Mucosa of descending colon (tissue), 3 donors: ENCODE data around the gene TOR1AIP2. TPM values are rescaled to one million over a fixed set of nuclear protein-coding genes. Genes with fewer than 3 reads are reported as not detected.
"Not testable (repeated sequence)": the region's sequence is repeated elsewhere in the genome, so short reads cannot be mapped to it uniquely, and the experiment has no call there.

ENCODE experiments used
- ATAC-seq: fragments of 200-7000 bp; cut with Tn5 transposase; one replicate; pipeline ENCODE4 v1.9.1; 2020; ENCODE audit warnings: mild to moderate bottlenecking, moderate library complexity
- DNase-seq, 3 donors: peaks; one replicate each; pipeline ENCODE4 v3.0.0-alpha.2; 2020
- H3K36me3 ChIP-seq: fragments of 200-600 bp; one replicate; pipeline ENCODE4 v1.8.0; 2021; ENCODE audit warnings: low read depth, mild to moderate bottlenecking
- H3K4me1 ChIP-seq: fragments of 200-600 bp; one replicate; pipeline ENCODE4 v1.8.0; 2021; ENCODE audit warnings: low read depth, mild to moderate bottlenecking
- H3K4me3 ChIP-seq: fragments of 200-600 bp; one replicate; pipeline ENCODE4 v1.8.0; 2021; ENCODE audit warnings: mild to moderate bottlenecking
- H3K9me3 ChIP-seq: fragments of 200-600 bp; one replicate; pipeline ENCODE4 v1.8.0; 2021; ENCODE audit warnings: mild to moderate bottlenecking
- intact Hi-C, 2 donors: fragments of 100-400 bp; cut with DNase I in 1 of 2; cut with micrococcal nuclease in 1 of 2; formaldehyde crosslinking; loops; one replicate each; pipeline versions ENCODE4 v1.11.0 to v1.11.1; 2022; cut with DNase I, micrococcal nuclease
- total RNA-seq, 3 donors: library from RNA; stranded (reverse); fragmentation: NEBNext Ultra II Directional in 2 of 3; extraction: Animal tissue kit (Norgen Biotek cat#: 25700) in 2 of 3; gene quantifications; one replicate each; pipeline versions ENCODE4 v1.2.1 to v1.2.4, GENCODE V29; 2021 to 2023
- TF ChIP-seq, protein P1 (sequence below): fragments of 200-600 bp; IDR thresholded peaks from one replicate; pipeline ENCODE4 v1.8.0; 2022; ENCODE audit warnings: antibody characterized with exemption, mild to moderate bottlenecking
- donor health status: DM: no; HTN: no; CAD: no; lungs with moderate emphysema.
- donor health status: DM: no; HTN: no; CAD: no.
- donor health status: DM: no; HTN: yes; CAD: no.

The TOR1AIP2 gene
- total RNA-seq, 3 donors from 2014 or later = 72.9 to 79.2 (median 73.4) TPM

DNA sequence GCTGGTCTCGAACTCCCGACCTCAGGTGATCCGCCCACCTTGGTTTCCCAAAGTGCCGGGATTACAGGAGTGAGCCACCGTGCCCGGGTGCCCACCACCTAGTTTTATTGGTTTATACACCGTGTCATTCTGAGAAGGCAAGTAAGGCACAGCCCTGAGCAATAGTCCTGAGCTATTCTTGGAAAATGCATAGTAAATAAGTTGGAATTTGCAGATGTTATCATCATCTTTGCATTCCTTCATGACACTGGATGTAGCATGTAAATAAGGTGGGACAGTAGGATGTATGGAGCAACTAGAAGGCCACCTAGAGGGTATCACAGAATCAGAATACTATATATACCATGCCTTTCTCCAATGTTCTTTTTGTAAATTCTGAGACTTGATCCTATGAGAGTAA is 11.0 kb downstream of the TOR1AIP2 start:
- H3K36me3 ChIP-seq = no peaks in the 10 kb centered on the region
- TF ChIP-seq, protein P1, sequence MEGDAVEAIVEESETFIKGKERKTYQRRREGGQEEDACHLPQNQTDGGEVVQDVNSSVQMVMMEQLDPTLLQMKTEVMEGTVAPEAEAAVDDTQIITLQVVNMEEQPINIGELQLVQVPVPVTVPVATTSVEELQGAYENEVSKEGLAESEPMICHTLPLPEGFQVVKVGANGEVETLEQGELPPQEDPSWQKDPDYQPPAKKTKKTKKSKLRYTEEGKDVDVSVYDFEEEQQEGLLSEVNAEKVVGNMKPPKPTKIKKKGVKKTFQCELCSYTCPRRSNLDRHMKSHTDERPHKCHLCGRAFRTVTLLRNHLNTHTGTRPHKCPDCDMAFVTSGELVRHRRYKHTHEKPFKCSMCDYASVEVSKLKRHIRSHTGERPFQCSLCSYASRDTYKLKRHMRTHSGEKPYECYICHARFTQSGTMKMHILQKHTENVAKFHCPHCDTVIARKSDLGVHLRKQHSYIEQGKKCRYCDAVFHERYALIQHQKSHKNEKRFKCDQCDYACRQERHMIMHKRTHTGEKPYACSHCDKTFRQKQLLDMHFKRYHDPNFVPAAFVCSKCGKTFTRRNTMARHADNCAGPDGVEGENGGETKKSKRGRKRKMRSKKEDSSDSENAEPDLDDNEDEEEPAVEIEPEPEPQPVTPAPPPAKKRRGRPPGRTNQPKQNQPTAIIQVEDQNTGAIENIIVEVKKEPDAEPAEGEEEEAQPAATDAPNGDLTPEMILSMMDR = no peak
- DNase-seq (no peak), ATAC-seq (no peak)
- no peaks in the 10 kb centered on the region for H3K9me3 ChIP-seq
- no peak overlapping the region for H3K4me3 ChIP-seq
- intact Hi-C loops = no loop called here
- H3K4me1 ChIP-seq = no peaks in the 10 kb centered on the region

GRCh38 chr1:179865377-179865776 is 12.2 kb downstream of the TOR1AIP2 start:
- intact Hi-C loops = no loop called here
- Histone ChIP-seq H3K36me3 (no peaks in the 10 kb centered on the region), H3K4me1 (no peaks in the 10 kb centered on the region), H3K4me3 (no peak overlapping the region), H3K9me3 (no peaks in the 10 kb centered on the region)
- no peak for DNase-seq
- ATAC-seq = no peak
- TF ChIP-seq, protein P1 = no peak

DNA sequence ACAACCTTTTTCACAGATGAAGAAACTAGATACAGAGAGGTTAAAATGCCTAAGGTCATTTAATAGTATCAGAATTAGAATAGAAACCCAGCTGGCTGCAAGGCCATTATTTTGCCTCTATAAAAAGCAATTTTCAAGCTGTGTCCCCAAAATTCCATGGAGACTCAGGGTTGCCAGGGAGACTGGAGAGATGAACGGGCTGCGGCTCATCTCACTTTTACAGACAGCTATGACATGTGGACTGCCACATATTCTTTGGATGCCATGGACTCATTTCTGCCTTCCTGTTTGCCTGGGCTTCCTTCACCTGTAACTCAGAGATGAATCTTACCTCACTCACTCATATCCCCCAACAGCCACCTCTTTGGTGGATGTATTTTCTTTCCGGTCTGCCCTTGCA is 17.0 kb downstream of the TOR1AIP2 start:
- no peak for ATAC-seq
- TF ChIP-seq, protein P1 = no peak
- DNase-seq = no peak
- Histone ChIP-seq H3K36me3 (no peaks in the 10 kb centered on the region), H3K4me1 (no peaks in the 10 kb centered on the region), H3K9me3 (no peaks in the 10 kb centered on the region), H3K4me3 (no peak overlapping the region)
- intact Hi-C loops = no loop called here

DNA sequence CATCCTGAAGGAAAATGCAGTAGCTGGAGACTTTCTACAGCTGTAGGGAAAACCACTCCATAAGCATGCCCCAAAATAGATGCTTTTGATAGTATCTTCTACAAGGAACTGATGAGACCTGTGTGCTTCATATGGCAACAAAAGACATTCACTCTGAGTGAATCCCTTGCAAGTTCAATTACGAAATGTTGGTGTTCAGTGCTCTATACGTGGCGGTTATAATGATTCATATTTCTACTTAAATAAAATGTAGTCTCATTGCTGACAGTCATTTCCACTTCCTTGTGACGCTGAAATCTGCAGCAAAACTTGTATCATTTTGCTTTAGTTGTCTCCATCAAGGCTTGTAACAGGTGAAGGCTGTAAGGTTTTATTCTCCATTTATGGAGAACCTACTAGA is 20.6 kb downstream of the TOR1AIP2 start:
- ATAC-seq (no peak), DNase-seq (no peak)
- Histone ChIP-seq H3K4me1 (no peaks in the 10 kb centered on the region), H3K36me3 (no peaks in the 10 kb centered on the region), H3K4me3 (no peak overlapping the region), H3K9me3 (no peaks in the 10 kb centered on the region)
- TF ChIP-seq, protein P1 = no peak
- intact Hi-C loops = no loop called here

DNA sequence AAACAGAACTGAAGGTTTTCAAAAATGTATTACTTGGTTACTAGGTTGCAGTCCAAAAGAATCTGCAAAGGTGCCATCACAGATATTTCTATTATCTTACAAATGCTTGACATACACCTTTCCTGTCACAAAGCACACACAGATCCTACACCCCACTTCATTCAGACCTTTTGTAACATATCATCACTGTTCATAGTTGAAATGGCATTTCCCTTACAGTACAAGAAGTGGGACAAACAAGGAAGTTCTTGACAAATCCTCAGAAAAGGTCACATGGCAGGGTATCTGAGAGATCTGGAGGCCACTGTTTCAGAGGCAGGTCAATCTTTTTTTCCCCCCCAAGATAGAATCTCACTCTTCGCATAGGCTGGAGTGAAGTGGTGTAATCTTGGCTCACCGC is 21.3 kb downstream of the TOR1AIP2 start:
- Histone ChIP-seq H3K4me1 (no peaks in the 10 kb centered on the region), H3K4me3 (no peak overlapping the region), H3K36me3 (no peaks in the 10 kb centered on the region), H3K9me3 (no peaks in the 10 kb centered on the region)
- TF ChIP-seq, protein P1 = no peak
- DNase-seq (no peak), ATAC-seq (no peak)
- intact Hi-C loops = no loop called here

GRCh38 chr1:179855831-179856230 is 21.8 kb downstream of the TOR1AIP2 start:
- intact Hi-C loops, H3K4me3 ChIP-seq, H3K36me3 ChIP-seq, H3K4me1 ChIP-seq, ATAC-seq, H3K9me3 ChIP-seq, DNase-seq: not testable (repeated sequence)
